NCI-H2171 (cell line): Measurements from ENCODE around the gene CFAP77.

Source experiments
- DNase-seq: peaks from one replicate; lab custom pipeline; 2025; lab: John Stamatoyannopoulos, UW

CFAP77 gene

GRCh38 chr9:132451276-132451675 lies 41.3 kb downstream of the CFAP77 start:
- no peak for DNase-seq

GRCh38 chr9:132456241-132456640 lies 46.2 kb downstream of the CFAP77 start:
- DNase-seq: no peak

DNA sequence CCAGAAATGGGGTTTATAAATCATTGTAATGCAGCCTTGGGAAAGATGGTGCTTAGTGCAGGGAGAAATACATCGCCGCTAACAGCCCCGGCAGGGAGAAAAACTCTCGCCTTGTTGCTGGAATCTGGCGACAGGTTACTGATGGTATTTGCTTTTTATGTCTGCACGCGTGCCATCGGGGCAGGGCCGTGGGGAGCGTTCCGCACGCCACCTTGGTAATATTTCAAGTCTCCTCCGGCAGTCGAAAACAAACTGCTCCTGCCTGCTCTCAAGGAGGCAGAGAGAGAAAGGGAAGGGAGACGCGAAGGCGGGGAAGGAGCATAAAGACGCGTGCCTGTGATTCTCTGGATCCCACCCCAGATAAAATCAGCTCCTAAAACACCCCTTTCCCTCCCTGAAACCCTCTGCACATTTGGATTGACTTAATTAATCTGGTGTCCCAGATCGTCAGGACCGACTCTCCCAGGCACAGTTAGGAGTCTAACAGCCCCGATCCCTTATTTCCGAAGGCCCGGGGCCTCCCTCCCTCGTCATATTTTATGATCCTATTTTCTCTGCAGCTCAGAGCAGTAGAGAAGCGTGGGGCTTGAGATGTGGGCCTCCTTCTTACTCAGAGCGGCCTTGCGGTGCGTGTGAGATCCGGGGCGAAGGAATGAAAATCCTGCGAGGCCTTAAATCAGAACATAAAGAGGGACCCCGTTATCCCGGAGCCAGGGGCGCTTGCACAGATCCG lies 47.7 kb downstream of the CFAP77 start:
- no peak for DNase-seq

GRCh38 chr9:132458432-132458831 lies 48.4 kb downstream of the CFAP77 start:
- DNase-seq: no peak

GRCh38 chr9:132459661-132460060 lies 49.6 kb downstream of the CFAP77 start:
- DNase-seq: no peak

GRCh38 chr9:132460240-132460639 lies 50.2 kb downstream of the CFAP77 start:
- DNase-seq: no peak

DNA sequence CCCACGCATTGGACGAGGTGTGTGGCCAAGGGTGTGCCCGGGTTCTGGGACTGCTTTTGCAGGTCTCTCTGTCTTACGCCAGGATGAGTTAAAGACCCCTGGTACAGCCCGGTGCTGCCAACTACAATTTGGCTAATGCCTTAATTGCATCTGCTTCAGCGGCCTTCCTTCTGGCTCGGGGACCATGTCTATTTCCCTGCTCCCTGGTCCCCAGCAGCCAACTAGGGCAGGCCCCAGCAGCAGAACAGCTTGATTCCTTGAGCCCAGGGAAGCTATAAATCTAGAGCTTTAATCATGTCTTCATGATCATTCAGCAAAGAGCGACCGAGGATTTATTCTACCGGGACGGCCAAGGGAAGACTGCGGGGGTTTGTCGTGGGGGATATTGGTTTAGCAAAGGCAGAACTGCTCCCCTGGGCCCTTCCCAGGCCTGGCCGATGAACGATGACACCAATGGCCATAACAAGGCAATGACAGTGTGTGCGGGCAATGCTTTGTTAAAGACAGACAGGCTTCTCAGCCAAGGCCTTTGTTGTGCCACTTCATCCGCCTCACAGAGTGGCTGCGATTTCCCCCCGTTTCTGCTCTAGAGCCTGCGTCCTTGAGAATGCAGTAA lies 51.4 kb downstream of the CFAP77 start:
- no peak for DNase-seq

- peak; percentile 51 for DNase-seq
Observed at GRCh38 chr9:132461971-132462370, 52.0 kb downstream of the CFAP77 start.

DNA sequence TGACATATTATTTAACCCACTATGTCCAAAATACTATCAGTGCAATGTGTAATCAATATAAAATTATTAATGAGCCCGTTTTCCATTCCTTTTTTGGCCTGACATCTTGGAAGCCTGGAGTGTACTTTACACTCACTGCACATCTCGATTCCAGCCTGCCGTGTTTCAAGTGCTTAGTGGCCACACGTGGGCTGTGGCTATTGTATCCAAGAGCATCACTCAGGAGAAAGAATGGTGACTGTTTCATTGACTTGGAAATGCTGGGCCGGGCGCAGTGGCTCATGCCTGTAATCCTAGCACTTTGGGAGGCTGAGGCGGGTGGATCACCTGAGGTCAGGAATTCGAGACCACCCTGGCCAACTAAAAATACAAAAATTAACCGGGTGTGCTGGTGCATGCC lies 54.5 kb downstream of the CFAP77 start:
- no peak for DNase-seq

DNA sequence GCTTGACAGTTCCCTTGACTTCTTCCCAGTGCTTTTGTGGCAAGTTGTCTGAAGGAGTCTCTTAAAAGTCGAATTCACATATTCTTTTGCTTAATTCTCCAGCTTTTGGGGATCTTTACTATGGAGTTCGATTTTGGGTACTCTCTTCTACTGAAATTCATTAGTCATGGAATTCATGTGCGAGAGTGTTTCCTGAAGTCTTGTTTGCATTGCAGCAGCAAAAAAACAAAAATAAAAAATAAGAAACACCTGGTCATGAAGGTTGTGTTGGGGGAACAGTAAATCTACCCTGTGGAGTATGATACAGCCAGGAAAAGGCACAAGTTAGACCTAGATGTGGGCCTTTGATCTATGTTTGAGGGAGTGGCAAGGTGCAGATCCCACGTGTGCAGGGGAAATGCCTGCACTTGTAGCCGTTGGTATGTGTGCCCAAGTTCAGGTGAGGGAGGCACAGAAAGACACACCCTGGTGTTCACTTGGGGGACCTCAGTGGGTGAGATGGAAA lies 55.2 kb downstream of the CFAP77 start:
- DNase-seq: no peak

DNA sequence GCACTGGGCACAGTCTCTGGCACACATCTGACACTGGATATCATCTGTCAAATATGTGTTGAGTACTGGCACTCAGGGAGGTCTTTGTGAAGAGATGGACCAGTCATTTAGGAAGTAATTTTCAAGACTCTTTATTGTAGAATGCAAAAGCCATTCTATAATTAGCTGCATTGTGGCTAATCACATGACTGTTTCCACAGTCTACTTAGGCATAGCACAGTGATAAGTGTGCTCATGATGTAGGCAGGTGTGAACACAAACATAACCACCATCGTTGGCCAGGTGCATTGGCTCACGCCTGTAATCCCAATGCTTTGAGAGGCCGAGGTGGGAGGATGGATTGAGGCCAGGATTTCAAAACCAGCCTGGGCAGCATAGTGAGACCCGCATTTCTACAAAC lies 62.2 kb downstream of the CFAP77 start:
- DNase-seq: no peak

DNA sequence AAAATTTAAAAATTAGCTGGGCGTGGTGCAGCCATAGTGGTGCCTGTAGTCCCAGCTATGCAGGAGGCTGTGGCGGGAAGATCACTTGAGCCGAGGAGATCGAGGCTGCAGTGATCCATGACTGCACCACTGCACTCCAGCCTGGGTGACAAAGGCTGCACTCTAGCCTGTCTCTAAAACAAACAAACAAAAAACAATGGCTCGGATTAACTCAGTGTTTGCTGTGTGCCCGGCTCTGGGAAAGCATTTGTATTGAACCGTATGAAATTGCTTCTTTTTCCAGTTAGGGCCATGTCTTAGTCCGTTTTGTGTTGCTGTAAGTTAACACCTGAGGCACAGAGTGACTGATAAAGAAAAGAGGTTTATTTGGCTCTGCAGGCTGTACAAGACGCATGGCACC lies 62.6 kb downstream of the CFAP77 start:
- DNase-seq: no peak

GRCh38 chr9:132474253-132474652 lies 64.2 kb downstream of the CFAP77 start:
- no peak for DNase-seq

- DNase-seq: no peak
Observed at GRCh38 chr9:132478353-132479050, 68.5 kb downstream of the CFAP77 start.

DNA sequence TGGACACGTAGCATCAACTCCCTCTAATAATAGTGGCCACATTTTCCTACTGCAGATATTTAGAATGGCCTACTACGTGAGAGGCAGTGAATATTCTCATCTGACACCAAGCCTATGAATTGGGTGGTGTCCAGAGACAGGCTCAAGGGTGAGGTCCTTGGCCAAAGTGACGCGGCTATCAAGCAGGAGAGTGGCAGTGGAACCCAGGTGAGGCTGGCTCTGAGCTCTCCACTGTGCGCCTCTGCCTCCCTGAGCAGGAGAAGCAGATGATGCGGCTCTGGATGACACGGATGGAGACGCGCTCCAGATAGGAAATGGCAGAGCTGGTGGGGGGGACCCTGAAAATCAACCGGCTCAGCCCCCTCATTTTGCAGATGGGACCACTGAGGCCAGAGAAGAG lies 69.7 kb downstream of the CFAP77 start:
- DNase-seq: no peak

- no peak for DNase-seq
Observed at GRCh38 chr9:132481053-132481849, 71.2 kb downstream of the CFAP77 start.

DNA sequence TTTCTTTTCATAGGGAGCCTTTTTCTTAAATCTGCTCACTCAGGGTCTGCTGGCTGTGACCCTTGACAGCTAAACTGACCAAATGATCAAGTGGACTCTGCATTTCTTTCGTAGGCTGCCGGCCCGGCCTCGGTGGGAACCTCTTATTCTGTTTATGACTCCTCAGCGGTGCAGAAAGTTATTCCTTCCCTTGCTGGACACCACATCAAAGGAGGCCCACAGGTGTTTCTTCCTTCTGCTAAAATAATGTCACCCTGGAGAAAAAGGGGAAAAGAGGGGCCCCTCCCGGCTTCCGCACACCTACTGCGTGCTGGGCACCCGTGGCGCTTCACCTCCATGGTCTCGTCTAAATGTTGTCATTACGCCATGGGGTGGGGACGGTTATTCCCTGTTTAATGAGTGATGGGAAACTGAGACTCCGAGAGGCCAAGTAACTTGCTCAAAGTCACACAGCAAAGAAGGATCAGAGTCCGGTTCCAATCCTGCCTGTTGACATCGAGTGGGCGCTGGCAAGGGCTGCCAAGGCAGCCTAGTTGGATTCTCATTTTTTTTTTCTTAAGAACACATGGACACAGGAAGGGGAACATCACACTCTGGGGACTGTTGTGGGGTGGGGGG lies 72.3 kb downstream of the CFAP77 start:
- DNase-seq: no peak

- DNase-seq: no peak
Observed at GRCh38 chr9:132485393-132485792, 75.4 kb downstream of the CFAP77 start.

GRCh38 chr9:132486706-132487350 lies 76.8 kb downstream of the CFAP77 start:
- DNase-seq: no peak

DNA sequence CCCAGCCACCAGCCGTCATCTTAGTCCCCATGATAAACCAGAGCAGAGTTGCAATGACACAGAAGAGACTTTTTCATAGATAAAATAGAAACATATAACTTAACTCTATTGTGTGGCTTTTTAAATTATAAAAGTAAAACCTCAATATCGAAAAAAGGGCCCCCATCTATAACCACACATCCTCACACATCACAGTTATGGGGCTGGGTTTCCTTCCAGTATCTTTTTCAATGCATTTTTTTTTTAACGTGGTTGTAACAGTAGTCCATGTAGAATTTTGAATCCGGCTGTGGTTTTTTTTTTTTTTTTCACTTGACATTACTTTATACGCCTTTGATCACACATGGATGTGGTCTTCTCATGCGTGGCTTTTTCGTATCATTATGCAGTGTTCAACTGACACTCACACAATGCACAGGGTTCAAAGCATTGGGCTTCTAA lies 77.4 kb downstream of the CFAP77 start:
- no peak for DNase-seq

- DNase-seq: no peak
Observed at GRCh38 chr9:132487980-132488535, 78.0 kb downstream of the CFAP77 start.
